RWPE1 (cell line): ENCODE results near the gene HOXB8.

Experiments
- CTCF ChIA-PET: fragments of 350-600 bp; sonication (Branson Sonifier 250); formaldehyde crosslinking; extraction: SDS; loops from one replicate; lab custom pipeline; 2021; lab: Yijun Ruan, JAX
- POLR2A ChIA-PET: fragments of 400-600 bp; formaldehyde crosslinking; extraction: SDS; loops from one replicate; lab custom pipeline; 2020; ENCODE audit warnings: antibody characterized with exemption; ENCODE audit not compliant: low non-redundant PET; lab: Yijun Ruan, JAX
- DNase-seq: peaks from one replicate; pipeline ENCODE4 v3.0.0; 2012; ENCODE audit warnings: low spot score
- H3K27ac ChIP-seq: fragments of 450-650 bp; 2 replicates; pipeline ENCODE4 v1.5.1; 2017
- TF ChIP-seq, protein P1 (sequence below): fragments of 450-650 bp; conservative IDR thresholded peaks from 2 replicates; pipeline ENCODE4 v1.5.1; 2017; ENCODE audit warnings: low read depth, mild to moderate bottlenecking

HOXB8 gene

DNA sequence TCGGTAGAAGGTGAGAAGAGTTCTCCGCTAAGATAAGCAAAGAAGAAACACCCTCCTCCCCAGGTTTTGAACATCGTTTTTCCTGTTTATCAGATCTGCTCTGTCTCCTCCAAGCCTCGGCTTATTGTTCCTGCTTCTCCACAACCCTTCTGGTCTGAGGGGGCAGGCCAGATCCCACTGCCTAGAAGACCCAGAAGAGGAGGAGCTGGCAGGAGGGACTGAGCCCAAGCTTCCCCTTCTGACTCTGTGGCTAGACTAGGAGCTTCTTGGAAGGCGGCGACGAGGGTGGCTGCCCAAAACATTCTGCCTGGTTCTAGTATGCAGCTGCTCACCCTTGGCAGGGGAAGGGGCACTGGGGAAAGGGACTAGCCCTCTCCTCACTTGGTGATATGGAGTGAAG, 16.4 kb downstream of the HOXB8 start:
- POLR2A ChIA-PET = no interaction called here
- CTCF ChIA-PET = interaction anchor here (0.6 to 1.1 kb wide), 3 partner anchors 21 to 204 kb away, joined by 3 to 4 read pairs (median 3); no protein-coding TSS in a partner anchor
- DNase-seq = no peak
- TF ChIP-seq, protein P1, sequence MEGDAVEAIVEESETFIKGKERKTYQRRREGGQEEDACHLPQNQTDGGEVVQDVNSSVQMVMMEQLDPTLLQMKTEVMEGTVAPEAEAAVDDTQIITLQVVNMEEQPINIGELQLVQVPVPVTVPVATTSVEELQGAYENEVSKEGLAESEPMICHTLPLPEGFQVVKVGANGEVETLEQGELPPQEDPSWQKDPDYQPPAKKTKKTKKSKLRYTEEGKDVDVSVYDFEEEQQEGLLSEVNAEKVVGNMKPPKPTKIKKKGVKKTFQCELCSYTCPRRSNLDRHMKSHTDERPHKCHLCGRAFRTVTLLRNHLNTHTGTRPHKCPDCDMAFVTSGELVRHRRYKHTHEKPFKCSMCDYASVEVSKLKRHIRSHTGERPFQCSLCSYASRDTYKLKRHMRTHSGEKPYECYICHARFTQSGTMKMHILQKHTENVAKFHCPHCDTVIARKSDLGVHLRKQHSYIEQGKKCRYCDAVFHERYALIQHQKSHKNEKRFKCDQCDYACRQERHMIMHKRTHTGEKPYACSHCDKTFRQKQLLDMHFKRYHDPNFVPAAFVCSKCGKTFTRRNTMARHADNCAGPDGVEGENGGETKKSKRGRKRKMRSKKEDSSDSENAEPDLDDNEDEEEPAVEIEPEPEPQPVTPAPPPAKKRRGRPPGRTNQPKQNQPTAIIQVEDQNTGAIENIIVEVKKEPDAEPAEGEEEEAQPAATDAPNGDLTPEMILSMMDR = no peak
- H3K27ac ChIP-seq = no peak overlapping the region

DNA sequence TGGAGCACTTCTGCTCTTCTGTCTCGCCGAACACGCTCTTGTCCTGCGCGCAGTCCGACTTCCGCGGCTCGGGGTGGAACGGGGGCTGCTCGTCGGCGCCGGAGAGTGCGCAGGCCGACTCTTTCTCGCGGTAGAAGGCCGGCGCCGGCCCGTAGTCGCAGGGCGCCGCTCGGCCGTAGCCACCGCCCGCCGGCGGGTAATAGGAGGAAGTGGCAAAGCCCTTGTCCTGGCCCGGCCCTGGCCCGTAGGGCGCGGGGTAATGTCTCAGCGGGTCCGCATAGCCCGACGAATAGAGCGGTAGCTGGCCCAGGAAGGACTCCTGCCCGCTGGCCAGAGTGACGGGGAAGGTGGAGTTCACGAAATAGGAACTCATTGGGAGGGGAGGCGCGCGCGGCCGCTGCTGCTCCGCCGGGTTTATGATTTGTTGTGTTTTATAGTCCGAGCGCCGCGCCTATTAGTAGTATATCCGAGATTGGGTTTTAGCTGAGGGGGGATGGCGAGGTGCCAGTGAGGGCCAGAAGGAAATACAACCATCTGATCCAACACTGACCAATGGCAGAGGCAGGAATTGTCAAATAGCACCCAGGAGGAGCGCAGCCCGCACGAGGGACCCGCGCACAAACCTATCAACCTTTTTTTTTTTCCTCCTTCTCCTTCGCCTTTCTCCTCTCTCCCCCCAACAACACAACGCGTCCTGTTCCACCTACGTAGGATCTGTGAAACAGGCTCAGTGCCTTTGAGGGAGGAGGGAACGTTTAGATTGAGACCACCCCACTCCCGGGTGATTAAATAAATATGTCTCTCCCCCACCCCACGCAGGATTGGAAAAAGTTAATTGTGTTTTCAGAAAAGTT, 17.1 kb downstream of the HOXB8 start:
- peak overlapping the region; percentile 22 for H3K27ac ChIP-seq
- TF ChIP-seq, protein P1 = no peak
- no peak for DNase-seq
- ChIA-PET POLR2A (no interaction called here), CTCF (interaction anchor here (0.6 to 1.1 kb wide), 3 partner anchors 21 to 203 kb away, joined by 3 to 4 read pairs (median 3); no protein-coding TSS in a partner anchor)

DNA sequence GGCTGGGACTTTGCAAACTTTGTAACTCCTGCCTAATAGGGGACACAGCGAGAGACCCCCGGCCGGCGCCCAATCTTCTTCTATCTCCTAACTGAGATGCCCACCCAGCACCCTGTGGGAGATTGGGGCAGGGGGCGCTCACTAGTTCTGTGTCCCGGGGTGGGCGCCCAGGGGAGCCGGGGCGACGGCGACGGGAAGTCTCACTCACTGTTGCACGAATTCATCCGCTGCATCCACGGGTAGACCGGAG, 17.6 kb downstream of the HOXB8 start:
- DNase-seq = no peak
- POLR2A ChIA-PET = no interaction called here
- CTCF ChIA-PET = no interaction called here
- TF ChIP-seq, protein P1 = no peak
- H3K27ac ChIP-seq = peak overlapping the region; percentile 22

DNA sequence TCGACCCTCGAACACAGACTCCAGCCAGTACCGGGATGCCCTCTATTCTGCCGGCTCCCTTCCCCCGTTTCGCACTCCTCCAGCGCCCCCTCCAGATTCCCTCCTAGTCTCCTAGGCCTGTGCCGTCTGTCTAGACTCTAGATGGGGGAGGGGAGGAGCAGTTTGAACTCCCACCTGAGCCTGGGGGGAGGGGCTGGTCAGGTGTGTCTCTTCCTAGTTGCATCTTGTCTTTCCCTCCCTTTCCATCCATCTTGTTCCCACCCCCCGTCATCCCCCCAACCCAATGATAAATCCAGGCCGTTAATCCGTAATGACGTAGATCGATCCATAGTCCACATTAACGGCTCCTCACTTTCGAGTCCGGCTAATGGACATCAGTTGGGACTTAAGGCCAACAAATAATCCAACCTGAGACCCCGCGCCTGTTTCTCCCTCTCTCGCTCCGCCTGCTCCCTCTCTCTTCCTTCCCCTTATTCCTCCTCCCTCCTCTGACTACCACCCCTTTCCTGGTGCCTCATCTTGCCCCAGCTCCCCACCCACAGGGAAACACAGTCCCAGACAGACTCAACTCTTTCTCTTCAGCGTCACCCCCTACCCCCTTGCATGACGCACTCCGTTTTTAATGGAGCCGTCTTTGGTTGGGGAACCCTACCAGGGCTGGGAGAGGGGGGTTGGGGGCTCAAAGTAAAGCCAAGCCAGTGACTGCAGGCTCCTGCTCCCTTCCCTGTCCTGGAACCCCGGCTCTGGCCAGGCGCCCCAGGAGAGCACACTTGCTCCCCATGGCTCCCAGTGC, 18.2 kb downstream of the HOXB8 start:
- CTCF ChIA-PET = interaction anchor here (0.5 to 0.7 kb wide), 3 partner anchors 14 to 599 kb away, joined by 3 to 9 read pairs (median 3); no protein-coding TSS in a partner anchor
- TF ChIP-seq, protein P1 = no peak
- DNase-seq = no peak
- POLR2A ChIA-PET = no interaction called here
- peak overlapping the region; percentile 22; the same call in 1 of the 2 replicates for H3K27ac ChIP-seq

DNA sequence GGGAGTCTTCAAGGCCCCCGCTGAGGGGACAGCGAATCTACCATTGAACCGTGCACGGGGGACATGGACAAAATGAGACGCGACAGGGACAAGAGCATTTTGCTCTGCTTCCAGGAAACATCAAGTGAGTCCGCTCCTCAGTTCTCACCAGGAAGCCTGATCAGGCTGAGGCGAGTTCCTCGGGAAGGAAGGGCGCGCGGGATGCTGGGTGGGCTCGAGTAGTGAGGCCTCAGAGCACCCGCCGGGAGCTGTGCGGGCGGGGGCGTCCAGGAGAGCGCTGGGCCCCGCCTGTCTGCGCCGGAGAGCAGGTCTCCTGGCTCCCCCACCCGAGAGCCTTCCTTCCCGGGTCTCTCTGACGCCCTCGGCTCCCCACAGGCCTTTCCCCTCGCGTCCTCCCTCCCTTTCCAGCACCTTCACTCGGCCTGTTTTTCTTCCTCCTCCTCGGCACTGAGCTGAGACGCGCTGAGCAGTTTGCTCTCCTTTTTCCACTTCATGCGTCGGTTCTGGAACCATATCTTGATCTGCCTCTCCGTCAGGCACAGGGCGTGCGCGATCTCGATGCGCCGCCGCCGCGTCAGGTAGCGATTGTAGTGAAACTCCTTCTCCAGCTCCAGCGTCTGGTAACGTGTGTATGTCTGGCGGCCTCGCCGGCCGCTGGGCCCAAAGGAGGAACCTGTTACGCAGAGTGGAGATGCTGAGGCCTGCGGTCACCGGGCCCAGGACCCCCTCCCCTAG, 18.9 kb downstream of the HOXB8 start:
- H3K27ac ChIP-seq = no peak overlapping the region
- ChIA-PET CTCF (interaction anchor here (0.5 to 0.7 kb wide), 2 partner anchors 13 to 598 kb away, joined by 3 to 9 read pairs; no protein-coding TSS in a partner anchor), POLR2A (no interaction called here)
- DNase-seq = no peak
- TF ChIP-seq, protein P1 = no peak
